COLO829 (cell line): ENCODE measurements around the gene CXCL1.

ENCODE experiments used
- DNase-seq: peaks from one replicate; pipeline ENCODE4 v3.0.0; 2012; ENCODE audit warnings: low spot score

The CXCL1 gene

GRCh38 chr4:73918058-73918457 is 48.9 kb downstream of the CXCL1 start:
- no peak for DNase-seq

- no peak for DNase-seq
Observed at GRCh38 chr4:73919691-73920090, 50.5 kb downstream of the CXCL1 start.
